GM19025 (cell line): ENCODE measurements around the gene LRP2BP.
A peak's percentile ranks its signal among the peaks of the same experiment; 100 is the strongest.

Experiments used
- ATAC-seq: cut with Tn5 transposase; IDR thresholded peaks from one replicate; pipeline ENCODE4 v1.9.1; 2021; ENCODE audit warnings: mild to moderate bottlenecking, low read depth, moderate library complexity; ENCODE audit not compliant: unreplicated experiment

The LRP2BP gene

DNA sequence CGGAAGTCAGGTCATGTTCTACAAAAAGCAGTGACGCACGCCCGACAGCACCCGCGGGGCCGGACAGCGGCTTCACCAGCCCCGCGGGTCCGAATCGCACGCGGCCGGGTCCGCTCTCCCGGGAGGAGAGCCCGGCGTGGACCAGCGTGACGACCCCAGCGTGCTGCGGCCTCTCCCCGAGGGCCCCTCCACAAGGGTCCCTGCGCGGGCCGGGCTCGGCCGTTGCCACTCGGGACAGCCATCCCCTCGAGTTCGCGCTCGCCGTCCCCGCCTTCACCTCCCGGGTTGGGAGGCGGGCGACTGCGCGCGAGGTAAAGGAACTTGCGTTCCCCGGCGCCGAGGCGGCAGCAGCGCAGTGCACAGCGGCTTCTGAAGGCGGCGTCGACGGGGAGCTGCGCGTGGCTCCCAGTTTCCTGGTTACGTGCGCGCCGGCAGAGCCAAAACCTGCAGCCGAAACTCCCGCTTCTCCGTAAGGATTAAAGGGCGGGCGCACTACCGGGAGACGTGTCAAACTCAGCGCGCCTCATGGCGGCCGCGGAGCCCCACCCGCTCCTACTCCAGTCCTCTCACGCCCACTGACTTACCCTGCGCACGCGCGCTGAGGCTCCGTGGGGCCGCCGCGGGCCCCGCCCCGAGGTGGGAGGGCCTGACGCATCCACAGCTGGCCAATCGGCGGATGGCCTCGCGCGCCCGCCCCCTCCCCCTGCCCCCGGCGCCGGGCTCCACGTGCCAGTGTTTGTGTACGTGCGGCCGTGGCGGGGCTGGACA, 416 bp upstream of the LRP2BP start:
- ATAC-seq = peak; percentile 78

DNA sequence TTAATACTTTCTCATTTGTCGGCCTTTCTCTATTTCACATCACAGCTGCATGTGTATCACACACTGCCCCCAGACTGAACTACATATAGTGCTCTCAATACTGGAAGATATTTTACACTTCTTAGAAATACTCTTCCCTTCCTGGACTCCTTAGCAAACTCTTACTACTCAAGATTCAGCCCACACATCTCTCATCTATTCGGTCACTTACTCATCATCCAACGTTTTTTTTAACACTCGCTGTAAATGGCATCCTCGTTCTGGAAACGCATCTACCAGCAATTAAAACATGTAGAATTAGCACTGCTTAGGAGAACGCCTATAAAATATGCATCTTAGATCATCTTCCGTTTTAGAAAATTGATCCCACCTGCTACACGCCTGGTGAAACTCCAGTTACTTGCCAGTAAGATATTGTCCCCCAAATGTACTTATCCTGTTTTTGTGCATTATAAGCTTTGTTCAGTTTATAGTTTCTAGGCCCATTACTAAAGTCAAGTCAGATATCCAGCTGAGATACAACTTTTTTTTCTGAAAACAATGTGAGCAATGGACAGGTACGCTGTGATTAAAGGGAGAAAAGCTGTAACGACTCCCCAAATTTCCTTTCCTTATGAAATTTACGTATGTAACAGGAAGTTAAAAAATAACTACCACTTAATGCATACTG, 1.0 kb downstream of the LRP2BP start:
- no peak for ATAC-seq

DNA sequence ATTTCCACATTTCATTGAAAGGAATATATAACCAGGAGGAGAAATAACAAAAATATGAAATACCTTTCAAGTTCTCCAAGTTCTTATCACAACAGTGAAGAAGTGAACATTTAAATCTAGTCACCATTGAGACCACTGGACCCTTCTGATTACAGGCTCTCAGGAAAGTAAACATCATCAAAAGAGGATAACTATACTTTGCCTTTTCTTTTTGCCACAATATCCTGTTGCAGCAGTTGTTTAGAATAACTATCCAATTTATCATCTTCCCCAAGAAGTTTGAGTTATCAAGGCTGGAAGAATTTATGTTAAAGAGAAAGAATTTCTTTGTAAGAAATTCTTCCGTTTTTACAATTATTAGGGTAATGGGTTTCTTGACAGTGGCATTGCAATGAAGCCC, 3.6 kb downstream of the LRP2BP start:
- ATAC-seq = no peak

DNA sequence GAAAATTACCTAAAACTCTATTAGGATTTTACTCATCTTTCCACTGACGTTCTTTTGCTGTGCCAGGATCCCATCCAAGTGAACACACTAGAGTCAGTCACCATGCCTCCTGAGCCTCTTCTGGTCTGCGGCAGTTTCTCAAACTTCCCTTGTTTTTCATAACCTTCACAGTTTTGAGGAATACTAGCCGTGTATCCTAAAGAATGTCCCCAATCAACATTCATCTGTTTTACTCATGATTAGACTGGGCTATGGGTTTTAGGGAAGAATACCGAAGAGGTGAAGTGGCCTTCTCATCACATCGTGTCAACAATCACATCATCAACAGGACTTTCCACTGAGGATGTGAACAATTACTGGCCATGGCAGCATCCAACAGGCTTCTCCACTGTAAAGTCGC, 4.8 kb downstream of the LRP2BP start:
- ATAC-seq = no peak

DNA sequence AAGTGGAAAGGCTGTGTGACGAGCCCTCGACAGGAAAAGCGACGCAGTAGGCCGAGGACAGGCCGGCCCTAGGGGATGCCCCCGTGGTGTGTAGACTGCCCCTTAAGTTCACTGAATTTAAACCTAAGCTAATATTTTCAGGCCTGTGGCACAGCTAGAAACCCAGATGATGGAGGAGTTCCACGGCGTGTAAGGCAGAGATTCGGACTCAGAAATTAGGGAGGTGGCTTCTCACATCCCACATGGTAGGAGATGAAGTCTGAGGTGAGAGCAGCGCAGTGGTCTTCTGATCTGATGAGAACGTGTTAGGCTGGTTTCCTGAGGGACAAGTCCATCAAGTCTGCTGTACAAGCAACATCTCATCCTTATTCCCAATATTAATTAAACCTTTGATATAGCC, 7.8 kb downstream of the LRP2BP start:
- ATAC-seq = no peak

DNA sequence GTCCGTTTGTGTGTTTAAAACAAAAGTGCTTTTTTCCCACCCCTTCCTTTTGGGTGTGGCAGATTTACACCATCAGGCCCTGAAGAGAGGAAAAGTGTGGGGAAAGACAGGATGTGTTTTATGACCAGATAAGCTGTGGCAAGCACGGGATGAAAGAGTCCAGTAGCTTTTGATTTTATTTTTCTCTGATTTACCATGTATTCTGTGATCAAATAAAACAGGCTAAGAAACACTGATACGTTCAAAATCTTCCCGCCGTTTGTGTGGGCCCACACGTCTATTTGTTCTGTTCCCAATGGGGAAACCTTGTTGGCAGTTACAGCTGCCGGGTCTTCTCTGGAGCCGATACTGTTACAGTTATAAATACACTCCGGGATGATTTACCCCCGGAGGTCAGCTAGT, 10.8 kb downstream of the LRP2BP start:
- no peak for ATAC-seq

DNA sequence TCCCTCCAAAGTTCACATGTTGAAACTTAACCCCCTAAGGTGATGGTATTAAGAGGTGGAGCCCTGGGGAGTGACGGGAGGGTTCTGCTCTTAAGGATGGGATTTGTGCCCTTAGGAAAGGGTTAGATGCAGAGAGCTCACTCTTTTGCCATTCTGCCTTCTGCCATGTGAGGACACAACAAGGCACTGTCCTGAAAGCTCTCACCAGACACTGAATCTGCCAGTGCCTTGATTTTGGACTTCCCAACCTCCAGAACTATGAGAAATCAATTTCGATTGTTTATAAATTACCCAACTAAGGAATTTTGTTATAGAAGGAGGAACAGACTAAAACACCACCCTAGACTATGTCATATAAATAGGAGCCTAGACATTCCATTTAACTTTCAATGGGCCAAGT, 11.7 kb downstream of the LRP2BP start:
- ATAC-seq = no peak

DNA sequence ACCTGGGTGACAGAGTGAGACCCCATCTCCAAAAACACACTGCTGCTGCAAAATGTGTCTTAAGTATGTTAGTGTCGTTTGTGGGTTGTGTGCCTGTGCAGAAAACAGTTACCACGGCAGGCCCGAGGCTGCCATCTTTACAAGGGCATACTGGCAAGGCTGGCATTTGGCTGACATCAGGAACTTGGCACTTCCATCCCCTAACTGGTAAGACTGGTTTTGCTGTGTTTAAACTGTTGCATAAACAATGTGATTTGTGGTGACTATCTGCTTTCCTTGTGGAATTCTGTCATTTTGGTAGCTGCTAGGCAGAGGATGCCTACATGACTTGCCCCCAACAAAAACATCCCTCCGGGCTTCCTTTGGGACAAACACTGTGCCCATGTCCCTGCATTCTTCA, 12.3 kb downstream of the LRP2BP start:
- ATAC-seq = no peak

DNA sequence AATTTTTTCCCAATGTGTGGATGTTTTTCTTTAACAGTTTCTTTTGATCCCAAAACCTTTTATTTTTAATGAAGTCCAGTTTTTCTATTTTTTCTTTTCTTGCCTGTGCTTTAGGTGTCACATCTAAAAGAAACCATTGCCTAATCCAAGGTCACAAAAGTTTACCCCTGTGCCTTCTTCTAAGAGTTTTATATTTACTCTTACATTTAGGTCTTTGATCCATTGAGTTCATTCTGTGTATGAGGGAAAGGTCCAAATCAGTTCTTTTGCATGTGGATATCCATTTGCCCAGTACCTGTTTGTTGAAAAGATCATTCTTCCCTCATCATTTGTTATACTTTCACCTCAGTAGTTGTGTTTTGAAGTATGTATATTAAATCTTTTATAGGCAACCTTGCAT, 13.0 kb downstream of the LRP2BP start:
- ATAC-seq = no peak

DNA sequence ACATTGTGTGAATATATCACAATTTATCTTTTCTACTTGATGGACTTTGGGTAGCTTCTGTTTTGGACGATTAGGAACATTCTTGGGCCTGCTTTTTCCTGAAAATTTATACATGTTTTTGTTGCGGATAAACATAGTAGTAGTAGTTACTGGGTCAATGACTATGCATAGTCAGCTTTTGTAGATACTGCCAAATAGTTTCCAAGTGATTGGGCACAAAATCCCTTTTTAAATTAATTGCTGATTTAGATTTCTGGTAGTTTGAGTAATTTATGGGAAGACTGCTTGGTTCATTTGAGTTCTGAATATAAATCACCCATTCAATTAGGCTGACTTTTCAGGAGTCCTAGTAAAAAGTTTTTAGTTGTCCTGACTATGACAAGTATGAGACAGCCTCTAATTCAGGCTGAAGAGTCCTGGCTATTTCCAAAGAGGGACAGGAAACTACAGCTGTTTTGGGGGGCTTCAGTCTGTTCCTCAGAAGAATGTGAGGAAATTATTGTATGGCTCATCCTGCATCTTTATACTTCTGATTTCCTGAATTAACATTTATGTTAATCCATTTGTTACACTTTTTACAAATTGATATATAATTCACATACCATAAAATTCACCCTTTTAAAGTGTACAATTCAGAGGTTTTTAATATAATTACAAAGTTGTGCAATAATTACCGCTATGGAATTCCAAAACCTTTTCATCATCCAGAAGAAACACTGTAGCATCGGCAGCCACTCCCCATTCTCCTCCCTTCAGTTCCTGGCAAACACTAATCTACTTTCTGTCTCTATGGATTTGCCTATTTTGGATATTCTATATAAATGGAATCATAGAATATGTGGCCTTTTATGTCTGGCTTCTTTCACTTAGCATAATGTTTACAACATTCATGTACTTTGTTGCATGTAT, 14.2 kb downstream of the LRP2BP start:
- no peak for ATAC-seq

DNA sequence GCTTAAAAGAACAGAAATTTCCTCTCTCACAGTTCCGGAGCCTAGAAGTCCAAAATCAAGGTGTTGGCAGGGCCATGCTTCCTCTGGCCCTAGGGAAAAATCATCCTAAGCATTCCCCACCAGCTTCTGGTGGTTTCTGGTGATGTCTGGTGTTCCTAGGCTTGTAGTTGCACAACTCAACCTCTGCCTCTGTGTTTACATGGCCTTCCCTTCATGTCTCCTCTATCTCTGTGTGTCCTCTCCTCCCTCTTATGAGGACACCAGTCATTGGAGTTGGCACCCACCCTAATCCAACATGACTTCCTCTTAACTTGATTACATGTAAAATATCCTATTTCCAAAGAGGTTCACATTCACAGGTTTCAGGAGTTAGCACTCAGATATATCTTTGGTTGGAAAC, 15.4 kb downstream of the LRP2BP start:
- ATAC-seq = no peak

DNA sequence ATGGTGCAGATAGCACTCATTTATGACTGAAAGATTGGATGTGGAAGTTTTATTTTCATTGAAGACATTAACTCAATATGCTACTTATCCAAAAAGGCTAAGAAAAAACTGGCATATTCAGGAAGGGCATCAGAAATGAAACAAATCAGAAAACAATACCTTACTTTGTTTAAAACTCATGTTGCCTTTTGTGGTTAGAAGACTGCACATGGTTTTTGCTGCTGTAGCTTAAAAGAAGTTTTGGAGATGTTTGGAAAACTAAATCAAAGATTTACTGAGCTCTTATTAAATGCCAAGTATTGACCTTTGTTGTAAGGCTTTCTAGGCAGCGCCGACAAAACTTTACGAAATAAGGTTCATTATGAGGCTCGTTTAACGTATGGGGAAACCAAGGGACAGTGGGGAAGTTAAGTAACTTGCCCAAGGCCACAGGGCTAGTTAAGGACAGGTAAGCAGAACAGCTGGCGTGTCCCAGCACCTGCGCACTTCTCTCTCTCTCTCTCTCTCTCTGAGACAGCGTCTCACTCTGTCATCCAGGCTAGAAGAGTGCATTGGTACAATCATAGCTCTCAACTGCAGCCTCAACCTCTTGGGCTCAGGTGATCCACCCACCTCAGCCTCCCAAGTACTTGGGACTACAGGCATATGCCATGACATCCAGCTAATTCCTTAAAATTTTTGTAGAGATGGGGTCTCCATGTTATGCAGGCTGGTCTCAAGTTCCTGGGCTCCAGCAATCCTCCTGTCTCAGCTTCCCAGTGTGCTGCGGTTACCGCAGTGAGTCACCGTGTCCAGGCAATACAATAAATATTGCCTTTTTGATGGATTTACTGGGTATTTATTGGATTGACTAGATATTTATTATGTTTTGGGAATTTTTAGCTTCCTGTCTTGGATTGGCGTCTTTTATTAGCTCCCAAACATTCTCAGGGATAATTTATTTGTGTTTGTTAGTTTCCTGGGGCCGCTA, 16.1 kb downstream of the LRP2BP start:
- no peak for ATAC-seq

DNA sequence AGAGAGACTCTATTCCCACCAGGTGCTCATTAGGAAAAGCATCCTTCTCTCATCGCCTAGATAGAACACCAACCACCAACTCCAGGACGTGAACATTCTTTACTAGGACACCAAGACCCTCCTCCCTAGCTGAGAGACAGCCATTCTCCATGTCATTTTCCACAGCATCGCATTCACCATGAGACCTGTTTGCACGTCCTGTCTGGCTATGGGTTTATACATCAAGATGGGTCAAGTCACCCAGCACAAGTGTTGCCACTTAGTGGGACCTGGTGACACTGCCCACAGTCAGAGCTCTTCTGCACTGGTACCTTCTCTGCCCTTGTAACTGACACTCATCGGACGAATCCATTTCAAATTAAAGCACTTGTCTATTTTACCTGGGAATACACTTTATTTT, 17.5 kb downstream of the LRP2BP start:
- no peak for ATAC-seq

DNA sequence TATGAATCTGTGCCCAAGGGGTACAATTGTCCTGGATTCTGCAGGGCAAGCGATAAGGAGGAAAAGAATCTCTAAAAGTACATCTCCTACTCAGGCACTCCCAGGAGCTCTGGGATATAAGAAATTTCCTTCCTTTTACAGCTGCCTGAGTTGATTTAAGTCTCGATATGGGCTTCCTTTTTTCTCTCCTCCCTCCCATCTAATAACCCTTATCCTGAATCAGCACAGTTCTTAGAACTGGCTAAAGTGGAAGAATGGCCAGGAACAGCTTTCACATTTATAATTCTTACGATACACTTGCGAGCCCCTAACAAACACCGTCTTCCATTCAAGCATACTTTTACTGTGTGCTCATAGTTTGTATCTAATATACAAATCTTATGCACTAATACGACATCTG, 21.2 kb downstream of the LRP2BP start:
- no peak for ATAC-seq

DNA sequence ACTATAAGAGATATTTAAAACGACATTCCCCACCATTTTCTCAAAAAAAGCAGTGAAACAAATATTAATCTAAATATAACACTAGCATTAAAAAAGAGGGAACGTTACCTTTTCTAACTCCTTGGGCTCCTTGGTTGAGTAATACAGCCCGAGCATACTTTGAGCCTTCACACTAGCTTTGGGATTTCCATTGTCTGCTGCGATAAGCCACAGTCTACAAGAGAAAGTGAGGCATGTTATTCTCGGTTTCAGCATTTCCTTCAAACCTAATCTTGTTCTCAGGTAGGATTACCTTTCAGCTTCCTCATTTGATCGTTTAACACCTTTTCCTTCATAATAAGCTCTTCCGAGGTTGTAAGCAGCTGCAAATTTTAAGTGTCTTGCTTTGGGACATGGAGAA, 21.7 kb downstream of the LRP2BP start:
- ATAC-seq = no peak

DNA sequence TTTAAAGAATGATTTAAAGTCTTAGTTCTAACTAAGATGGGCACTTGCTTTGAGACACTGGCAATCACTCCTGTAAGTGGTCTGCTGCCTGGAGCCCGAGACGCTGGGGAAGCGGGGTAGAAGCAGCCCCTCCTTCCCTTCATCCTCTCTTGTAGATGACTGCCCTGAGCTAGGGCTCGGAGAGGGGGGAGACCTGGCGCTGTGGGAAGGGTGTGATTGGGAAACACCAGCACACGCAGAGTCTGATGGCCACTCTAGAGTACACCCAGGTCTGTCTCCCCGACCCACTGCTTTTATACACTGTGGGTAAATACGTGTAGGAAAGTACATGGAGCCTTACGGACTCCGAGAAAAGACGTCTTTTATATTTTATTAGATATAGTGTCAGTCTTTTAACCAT, 24.0 kb downstream of the LRP2BP start:
- ATAC-seq = no peak

DNA sequence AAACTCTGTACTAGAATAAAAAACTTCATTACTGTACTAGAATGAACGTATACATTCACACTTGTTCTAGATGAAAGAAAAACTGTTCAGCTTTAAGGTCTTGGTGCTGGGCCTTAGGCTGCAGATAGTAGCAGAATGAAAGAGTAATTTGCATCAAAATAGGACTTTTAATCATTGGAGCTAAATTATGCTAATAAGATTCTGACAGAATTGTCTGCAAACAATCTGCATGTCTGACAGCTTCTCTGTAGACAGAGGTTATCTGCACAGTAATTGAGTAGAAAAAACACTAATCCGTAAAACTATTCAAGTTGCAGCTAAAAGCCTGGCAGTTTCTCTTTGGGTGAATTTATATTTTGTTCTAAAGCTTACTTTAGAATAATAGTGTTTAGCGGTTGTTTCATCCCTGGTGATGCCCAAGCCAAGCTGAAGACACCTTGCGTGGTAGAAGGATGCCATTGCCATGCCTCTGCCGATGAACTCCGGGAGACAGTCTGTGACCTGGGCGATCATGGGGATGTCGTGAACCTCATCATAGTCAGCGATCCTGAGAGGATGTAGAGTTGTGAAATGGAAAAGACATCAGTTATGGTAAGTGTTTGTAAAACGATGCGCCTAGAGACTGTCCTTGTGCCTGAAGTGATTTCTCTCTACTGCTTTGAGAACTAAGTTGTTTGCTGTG, 25.3 kb downstream of the LRP2BP start:
- ATAC-seq = no peak

DNA sequence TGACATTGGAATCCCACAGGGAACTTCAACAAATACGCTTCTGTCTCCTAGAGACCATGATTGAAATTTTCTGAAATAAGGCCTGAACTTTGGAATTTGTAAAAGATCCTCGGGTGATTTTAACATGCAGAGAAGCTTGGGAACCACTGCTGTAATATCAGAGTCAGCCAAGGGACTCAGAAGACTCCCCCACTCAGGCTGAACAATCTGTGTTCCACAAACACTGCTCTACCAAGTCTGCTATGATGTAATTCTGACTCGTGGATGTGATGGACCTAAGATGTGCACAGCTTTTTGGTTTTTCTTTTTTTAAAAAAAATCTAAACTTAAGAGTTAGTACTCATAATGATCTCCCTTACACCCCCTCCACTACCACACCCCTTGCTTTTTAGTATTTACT, 26.0 kb downstream of the LRP2BP start:
- no peak for ATAC-seq

DNA sequence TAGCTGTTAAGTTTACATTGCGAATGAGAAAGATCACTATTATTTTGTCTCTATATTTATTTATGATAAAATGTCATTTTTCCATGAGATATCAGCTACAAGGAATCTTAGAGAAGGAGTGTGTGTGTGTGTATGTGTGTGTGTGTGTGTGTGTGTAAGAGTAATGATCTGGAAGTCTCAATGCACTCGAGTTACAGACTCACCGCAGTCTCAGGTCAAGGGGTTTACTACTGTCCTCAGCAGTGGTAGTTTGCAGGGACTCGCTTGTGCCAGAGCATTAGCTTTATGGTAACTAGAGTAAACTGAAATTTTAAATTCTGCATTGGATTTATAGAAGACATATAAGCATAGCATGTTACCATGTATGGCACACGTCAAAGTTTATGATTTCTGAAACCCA, 30.8 kb downstream of the LRP2BP start:
- no peak for ATAC-seq

DNA sequence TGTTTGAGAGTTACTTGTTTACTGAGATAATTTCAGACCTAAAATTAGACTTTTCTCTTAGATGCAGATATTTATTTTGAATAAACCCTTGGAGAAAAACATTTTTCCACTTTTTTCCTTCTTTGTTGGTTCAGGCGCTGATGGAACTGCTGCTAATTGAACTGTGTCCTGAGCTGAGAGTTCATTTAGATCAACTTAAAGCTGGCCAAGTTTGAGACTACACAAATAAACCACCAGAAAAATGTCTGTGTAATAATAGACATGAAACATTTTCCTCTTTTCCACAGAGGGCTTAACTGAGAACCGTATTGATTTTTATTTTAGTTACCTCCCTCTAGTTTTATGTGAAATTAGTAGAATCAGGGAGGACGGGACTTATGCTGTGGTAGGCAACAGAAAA, 32.5 kb downstream of the LRP2BP start:
- ATAC-seq = no peak
